SIG-M5 treated with dmso at 0.1 percent for 504 hours (cell line): ENCODE measurements around the gene FYB1.
A peak's percentile ranks its signal among the peaks of the same experiment; 100 is the strongest.
"Not testable (repeated sequence)": the region's sequence is repeated elsewhere in the genome, so short reads cannot be mapped to it uniquely, and the experiment has no call there.

Experiments
- DNase-seq: peaks from one replicate; lab custom pipeline; 2025; ENCODE audit not compliant: unreplicated experiment; lab: John Stamatoyannopoulos, UW

The FYB1 gene

GRCh38 chr5:39190311-39191102, 28.9 kb downstream of the FYB1 start:
- DNase-seq, result peak; percentile 15

GRCh38 chr5:39189292-39189955, 29.9 kb downstream of the FYB1 start:
- DNase-seq, result peak; percentile 37

- no peak for DNase-seq
These were observed 31.3 kb downstream of the FYB1 start for GRCh38 chr5:39187831-39188731.

- DNase-seq, result no peak
These were observed 32.4 kb downstream of the FYB1 start for GRCh38 chr5:39186722-39187539.

GRCh38 chr5:39186289-39186688, 33.1 kb downstream of the FYB1 start:
- no peak for DNase-seq

GRCh38 chr5:39185761-39186160, 33.6 kb downstream of the FYB1 start:
- DNase-seq, result no peak

GRCh38 chr5:39179561-39179960, 39.8 kb downstream of the FYB1 start:
- DNase-seq, result not testable (repeated sequence)

GRCh38 chr5:39178861-39179260, 40.5 kb downstream of the FYB1 start:
- DNase-seq, result no peak

- peak; percentile 35 for DNase-seq
These were observed 41.2 kb downstream of the FYB1 start for GRCh38 chr5:39178171-39178570.

GRCh38 chr5:39177631-39177964, 41.8 kb downstream of the FYB1 start:
- DNase-seq, result peak; percentile 88

GRCh38 chr5:39176759-39177630, 42.4 kb downstream of the FYB1 start:
- DNase-seq, result peak; percentile 52

- DNase-seq, result no peak
These were observed 43.9 kb downstream of the FYB1 start for GRCh38 chr5:39175273-39175955.

GRCh38 chr5:39173069-39173468, 46.3 kb downstream of the FYB1 start:
- DNase-seq, result no peak

GRCh38 chr5:39172593-39172992, 46.8 kb downstream of the FYB1 start:
- DNase-seq, result no peak

GRCh38 chr5:39171647-39172046, 47.7 kb downstream of the FYB1 start:
- no peak for DNase-seq

- DNase-seq, result no peak
These were observed 50.3 kb downstream of the FYB1 start for GRCh38 chr5:39169081-39169480.

- no peak for DNase-seq
These were observed 51.4 kb downstream of the FYB1 start for GRCh38 chr5:39167972-39168342.

GRCh38 chr5:39167141-39167971, 52.0 kb downstream of the FYB1 start:
- DNase-seq, result no peak
